ENCODE results near the gene SCP2D1.

SCP2D1 gene

DNA sequence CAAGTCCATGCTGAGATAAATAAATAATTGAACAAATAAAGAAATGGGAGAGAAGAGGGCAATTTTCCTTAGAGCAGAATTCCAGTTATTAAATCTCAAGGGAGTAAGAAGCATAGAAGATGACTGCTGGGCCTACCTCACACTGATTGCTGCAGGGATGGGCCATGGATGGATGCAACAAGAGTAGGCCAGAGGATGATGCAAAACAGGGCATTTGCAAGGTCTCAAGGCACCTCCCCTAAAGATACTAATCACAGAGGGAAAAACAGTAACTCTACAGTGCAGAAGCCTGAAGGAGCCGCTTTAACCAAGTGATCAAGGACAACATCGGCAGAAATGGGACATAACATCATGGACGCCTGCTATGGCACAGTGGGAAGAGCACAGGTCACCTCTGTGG lies 1.7 kb upstream of the SCP2D1 start:
- DNase-seq (ENCODE audit: low read depth in 1 of 2, low spot score in 1 of 2) = no peak

DNA sequence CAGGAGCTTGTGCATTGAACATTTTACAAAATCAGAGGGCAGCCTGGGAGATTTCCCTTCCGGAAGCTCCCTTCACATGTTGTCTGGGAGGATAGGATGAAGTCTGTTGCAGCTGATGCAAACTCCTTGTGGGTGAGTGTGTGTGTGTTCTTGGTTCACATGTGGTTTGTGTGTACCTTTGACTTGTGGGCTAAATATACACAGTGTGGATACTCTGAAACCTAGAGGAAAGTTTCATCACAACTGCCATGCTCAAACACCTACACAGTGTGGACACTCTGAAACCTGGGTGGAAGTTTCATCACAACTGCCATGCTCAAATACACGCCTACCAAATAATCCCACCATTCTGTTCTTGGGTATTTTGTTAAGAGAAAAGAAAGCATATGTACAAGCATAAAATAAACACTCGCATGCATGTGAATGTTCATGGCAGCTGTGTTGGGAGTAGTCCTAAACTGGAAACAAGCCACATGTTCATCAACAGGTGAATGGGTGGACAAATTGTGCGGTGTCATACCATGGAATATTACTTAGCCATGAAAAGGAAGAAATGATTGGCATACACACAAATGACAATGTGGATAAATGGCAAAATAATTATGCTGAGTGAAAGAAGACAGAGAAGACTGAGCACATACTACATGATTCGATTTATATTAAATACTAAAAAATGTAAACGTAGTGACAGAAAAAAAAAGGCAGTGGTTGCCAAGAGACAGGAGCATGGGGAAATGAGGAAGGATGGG lies 1.8 kb downstream of the SCP2D1 start:
- DNase-seq (ENCODE audit: low read depth in 1 of 2, low spot score in 1 of 2) = no peak

DNA sequence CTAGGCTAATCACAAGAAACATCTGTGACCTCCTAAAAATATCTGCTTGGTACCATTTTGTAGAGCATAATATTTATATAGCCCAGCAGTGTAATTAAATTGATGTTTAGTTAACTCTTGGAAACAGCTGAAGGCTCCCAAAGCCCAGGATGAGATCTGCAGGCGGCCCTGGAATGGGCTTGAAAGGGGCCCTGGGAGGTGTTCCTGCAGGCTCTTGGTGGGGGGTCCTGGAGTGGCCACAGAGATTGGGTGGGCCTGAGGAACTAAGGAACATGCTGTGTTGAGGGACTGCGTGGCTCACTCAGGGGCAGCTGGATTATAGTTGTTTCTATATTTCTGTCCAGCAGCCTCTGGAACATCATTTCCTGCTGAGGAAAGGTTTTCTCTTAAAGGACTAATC lies 9.2 kb downstream of the SCP2D1 start:
- no peak for DNase-seq (ENCODE audit: low read depth in 1 of 2, low spot score in 1 of 2)

DNA sequence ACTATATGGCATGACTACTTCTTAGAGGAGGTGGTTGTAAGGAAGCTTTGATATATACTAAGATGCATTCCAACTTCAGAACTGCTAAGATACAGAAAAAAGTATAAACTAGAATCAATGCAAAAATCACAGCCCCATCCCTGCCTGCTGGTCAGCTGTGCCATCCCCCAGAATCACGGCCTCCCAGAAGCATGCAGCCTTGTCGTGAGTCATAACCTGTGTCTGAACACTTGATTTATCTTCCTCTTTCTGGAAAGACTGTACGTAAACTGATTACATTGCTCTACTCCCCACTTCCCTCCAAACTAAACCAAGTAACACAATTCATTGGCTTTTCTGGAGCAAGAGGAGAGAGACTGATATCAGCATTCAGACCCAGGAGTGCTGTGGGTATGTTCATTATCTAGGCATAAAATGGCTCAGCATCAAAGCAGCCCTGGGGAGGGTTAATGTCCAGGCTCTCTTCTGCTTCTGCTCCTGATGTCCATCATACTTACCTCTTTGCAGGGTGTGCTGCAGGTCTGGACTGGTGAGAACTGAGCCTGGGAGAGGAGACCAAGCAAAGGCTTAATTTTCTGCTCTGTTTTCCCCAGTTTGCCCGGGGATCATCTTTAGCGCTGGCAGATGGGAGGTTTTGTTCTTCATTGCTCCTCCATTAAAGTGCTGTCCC lies 18.4 kb downstream of the SCP2D1 start:
- no peak for DNase-seq (ENCODE audit: low read depth in 1 of 2, low spot score in 1 of 2)

DNA sequence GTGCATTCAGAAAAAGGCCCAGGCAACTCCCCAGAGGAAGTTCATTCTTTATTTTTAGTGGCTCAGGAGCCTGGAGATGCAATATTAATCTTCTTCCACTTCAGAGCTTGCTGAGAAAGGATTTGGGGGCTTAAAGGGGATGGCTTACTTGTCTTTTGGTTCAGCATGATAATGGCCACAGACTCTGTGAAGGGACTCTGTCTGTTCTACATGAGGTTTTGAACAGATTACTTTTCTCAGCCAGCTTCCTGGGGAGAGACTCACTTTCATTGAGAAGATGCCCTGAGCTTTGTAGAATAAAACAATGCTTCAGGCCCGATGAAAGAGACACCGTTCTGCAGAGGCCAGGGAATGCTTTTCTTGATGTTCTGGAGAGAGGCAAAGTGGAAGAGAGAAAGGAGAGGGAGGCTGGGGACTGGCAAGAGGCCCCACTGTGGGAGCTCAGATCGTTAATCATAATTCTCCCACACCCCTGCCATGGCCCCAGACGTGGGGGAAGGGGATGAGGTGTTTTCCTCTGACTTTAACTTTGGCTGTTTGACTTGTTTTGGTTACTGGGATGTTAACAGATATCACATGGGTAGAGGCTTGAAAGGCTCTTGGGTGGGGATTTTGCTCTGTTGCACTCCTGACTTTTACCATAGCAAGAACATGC lies 19.1 kb downstream of the SCP2D1 start:
- DNase-seq (ENCODE audit: low read depth in 1 of 2, low spot score in 1 of 2) = no peak

GRCh38 chr20:18835466-18836256 lies 22.1 kb downstream of the SCP2D1 start:
- DNase-seq (ENCODE audit: low read depth in 1 of 2, low spot score in 1 of 2) = no peak

GRCh38 chr20:18837718-18838117 lies 24.1 kb downstream of the SCP2D1 start:
- DNase-seq (ENCODE audit: low read depth in 1 of 2, low spot score in 1 of 2) = no peak

DNA sequence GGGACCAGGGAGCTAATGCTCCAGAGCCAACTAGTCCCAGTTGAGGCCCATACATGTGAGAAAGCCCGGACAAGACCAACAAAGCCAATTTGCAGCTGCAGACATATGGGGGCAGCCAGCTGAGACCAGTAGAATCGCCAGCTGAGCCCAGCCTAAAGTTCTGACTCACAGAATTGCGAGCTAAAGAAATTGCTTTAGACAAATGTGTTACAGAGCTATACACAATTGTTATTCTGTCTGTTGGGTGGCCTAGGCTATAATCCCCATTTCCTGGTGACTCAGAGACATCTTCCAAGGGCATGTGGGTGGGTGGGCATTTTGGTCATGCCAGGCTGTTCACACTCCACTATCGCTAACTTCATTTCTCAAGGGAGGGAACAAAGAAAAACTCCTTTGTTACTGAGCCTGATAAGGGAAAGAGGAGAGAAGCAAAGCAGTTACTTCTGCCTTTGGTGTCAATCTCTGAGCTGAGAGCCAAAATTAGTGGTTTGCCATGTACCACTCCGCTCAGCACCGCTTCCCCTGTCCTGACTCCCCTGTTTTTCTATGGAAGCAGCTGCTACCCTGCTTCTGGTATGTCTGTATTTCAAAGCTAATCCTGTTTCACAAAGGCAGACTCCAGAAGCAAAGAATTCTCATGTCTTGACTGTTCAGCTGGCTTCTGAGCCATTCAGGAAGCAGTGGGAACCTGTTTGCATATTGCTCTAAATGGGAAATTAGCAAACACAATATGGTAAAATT lies 26.1 kb downstream of the SCP2D1 start:
- no peak for DNase-seq (ENCODE audit: low read depth in 1 of 2, low spot score in 1 of 2)

GRCh38 chr20:18840248-18840645 lies 26.7 kb downstream of the SCP2D1 start:
- DNase-seq (ENCODE audit: low read depth in 1 of 2, low spot score in 1 of 2) = no peak

GRCh38 chr20:18845017-18845416 lies 31.4 kb downstream of the SCP2D1 start:
- no peak for DNase-seq (ENCODE audit: low read depth in 1 of 2, low spot score in 1 of 2)

GRCh38 chr20:18847226-18847755 lies 33.7 kb downstream of the SCP2D1 start:
- no peak for DNase-seq (ENCODE audit: low read depth in 1 of 2, low spot score in 1 of 2)

GRCh38 chr20:18849131-18849530 lies 35.5 kb downstream of the SCP2D1 start:
- DNase-seq (ENCODE audit: low read depth in 1 of 2, low spot score in 1 of 2) = no peak

- DNase-seq (ENCODE audit: low read depth in 1 of 2, low spot score in 1 of 2) = no peak
Measured at GRCh38 chr20:18851629-18852028, 38.0 kb downstream of the SCP2D1 start.

DNA sequence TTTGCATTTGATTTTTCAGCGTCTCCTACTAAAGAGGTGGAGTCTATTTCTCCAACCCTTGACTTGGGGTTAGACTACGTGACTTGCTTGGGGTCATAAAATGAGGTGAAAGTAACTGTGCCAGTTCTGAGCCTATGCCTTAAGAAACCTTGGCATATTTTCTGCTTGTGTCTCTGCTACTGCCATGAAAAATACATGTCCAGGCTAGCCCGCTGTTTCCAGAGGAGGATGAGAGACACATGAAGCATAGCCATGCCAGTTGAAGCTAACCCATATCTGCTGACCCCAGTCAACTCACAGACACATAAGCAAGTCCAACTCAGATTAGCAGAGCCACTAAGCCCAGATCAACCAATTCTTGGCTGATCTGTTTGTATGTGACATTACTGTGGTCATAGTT lies 38.7 kb downstream of the SCP2D1 start:
- DNase-seq (ENCODE audit: low read depth in 1 of 2, low spot score in 1 of 2) = no peak

- DNase-seq (ENCODE audit: low read depth in 1 of 2, low spot score in 1 of 2) = no peak
Measured at GRCh38 chr20:18853216-18853615, 39.6 kb downstream of the SCP2D1 start.

DNA sequence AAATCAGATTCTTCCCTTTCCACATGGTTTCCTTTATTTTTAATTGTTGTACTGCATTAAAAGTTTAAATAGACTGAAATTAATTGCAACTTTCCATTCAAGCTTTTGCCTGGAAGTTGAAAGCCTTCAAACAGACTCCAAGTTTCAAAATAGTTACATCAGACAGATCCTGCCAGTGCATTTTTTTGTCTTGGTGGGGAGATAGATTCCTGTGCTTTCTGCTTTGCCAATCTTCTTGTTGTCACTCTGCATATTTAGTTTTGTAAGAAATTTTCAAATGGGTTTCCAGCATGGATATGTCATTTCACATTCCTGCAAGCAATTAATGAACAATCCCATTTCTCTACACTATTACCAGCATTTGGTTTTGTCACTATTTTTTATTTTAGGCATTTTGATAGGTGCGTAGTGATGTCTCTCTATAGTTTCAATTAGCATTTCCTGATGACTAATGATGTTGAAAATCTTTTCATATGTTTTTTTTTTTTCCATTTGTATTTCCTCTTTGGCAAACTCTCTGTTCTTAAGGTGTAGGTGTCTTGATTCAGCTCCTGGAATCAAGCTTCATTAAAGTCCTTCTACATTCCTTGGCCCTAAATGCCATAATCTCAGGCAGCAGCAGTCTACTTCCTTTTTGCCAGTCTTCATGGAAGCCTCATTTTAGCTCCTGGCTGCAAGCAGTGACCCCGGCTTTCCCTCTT lies 40.5 kb downstream of the SCP2D1 start:
- DNase-seq (ENCODE audit: low read depth in 1 of 2, low spot score in 1 of 2) = no peak

GRCh38 chr20:18855882-18856281 lies 42.3 kb downstream of the SCP2D1 start:
- no peak for DNase-seq (ENCODE audit: low read depth in 1 of 2, low spot score in 1 of 2)

DNA sequence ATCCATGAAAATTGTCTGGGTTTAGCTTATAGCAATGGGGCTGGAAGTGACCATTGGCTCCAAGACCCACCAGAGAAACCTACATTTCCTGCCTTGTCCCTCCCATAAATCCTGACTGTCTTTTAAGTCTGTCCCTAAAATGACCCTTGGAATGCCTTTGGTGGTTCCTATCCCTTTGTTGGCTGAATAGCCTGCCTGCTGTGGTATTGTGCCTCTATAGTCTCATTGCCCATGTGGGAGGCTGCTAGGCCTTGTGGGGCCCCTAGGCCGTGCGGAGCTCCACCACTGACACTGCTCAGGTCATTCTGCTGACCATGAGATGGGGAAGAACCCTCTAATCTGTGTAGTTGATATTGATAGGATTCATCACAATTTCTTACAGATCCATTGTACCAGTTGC lies 43.3 kb downstream of the SCP2D1 start:
- DNase-seq (ENCODE audit: low read depth in 1 of 2, low spot score in 1 of 2) = no peak

GRCh38 chr20:18857640-18858039 lies 44.1 kb downstream of the SCP2D1 start:
- DNase-seq (ENCODE audit: low read depth in 1 of 2, low spot score in 1 of 2) = no peak

GRCh38 chr20:18858816-18859215 lies 45.2 kb downstream of the SCP2D1 start:
- no peak for DNase-seq (ENCODE audit: low read depth in 1 of 2, low spot score in 1 of 2)
